8988T (cell line): ENCODE measurements around the gene CCDC158.
"Not testable (repeated sequence)": the region's sequence is repeated elsewhere in the genome, so short reads cannot be mapped to it uniquely, and the experiment has no call there.

Experiments used
- DNase-seq: peaks from one replicate; pipeline ENCODE4 v3.0.0; 2011

CCDC158 gene

GRCh38 chr4:76364763-76365162 lies 56.2 kb downstream of the CCDC158 start:
- no peak for DNase-seq

GRCh38 chr4:76363556-76364290 lies 57.2 kb downstream of the CCDC158 start:
- DNase-seq = no peak

DNA sequence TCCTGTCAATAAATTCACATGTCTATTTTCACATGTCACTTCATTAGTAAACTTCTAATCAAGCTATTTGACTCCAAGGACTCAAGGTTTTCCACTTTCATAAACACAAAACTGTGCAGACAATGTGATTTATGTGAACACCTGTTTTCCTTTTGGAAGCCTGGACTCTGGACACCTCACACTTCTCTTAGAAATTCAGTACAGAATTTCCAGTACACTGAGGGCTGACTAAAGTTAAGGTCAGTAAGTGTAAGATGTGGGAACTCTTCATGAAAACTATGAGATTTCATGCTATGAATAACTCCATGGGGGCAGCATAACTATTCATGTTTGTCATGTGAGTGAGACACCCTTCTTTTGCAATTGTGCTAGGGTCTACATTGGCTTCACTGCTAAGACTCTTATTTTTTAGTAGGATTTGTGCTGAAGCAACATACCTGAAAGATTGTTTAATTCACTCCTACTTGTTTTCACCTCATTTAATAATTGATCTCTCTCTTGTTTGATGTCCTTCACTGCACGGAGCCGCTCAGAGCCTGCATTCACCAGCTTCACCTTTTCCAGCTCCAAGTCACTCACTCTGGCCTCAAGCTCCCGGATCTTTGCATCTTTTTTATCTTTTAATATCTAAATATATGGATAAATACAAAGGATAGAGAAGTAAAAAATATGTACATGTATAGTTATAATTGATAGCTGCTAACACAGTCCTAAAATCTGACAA lies 59.1 kb downstream of the CCDC158 start:
- no peak for DNase-seq

- not testable (repeated sequence) for DNase-seq
Measured at GRCh38 chr4:76359881-76360466, 61.0 kb downstream of the CCDC158 start.

DNA sequence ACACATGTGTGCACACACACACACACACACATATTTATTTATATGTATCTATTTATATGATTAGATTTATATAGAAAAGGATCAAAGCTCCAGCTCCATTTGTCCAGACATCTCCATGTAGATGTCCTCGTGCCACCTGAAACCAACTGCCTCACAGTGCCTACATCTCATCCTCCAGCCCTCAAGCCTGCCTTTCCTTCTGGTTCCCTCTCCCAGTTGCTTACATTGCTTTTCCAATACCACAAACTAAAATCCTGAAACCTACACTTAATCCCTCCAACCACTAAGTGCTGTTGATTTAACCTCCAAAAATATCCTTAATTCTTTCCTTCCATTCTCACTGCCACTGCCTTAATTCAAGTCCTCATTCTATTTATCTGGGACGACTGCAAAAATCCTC lies 63.0 kb downstream of the CCDC158 start:
- DNase-seq = no peak

DNA sequence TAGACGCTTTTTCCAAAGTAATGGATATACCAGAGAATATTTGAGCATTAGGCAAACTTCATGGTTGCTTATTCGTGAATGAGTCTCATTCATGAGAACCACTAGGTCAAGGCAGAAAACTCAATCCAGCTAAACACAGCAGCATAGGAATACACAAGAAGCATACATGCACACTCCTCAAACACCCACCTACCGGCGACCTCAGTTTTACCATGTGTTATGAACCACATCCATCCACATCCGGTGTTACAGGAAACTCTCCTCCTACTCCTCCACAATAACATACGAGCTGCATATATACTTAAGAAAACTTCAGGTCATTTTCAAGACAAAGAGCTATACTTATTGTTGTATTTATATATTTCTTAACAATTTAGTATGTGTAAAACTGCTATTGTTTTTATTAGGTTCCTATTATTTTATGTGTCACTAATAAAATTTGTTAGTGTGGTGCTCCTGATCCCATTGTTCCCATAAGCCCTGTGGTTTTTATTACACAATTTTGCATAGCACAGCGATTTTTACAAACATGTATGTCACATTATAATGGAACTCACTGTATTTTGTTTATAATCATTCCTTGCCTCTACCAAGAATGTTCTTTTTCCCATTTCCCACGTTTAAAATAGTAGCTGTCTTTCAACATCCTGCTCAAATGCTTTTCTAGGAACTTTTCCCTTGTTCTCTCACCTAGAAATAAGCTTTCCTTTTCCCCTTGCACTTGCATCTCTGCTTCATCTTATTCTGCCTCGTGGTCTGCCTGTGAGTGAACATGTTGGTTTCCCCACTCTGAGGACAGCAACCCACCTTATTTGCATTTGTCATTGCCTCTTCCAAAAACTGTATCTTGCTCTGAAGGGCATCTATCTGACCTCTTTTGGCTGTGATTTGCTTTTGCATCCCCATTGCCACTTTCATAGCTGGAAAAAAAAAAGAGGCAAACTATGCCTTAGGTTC lies 66.1 kb downstream of the CCDC158 start:
- no peak for DNase-seq

DNA sequence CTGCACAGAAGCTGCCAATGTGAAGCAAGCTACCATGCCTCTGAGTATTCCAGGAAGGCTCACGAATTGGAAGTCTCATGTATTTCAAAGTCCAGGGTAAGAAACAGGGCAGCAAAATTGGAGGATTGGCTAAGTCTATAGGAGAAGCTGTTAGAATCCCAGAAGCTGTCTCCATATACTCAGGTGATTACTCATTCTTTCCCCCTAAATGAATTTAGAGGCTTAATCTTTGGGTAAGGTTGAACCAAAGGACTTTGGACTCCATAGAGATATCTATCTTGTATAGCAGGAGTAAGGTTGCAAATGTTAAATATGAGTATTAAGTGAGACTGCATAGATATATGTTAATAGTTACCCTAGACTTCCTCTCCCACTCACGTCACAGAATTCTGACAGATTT lies 78.1 kb downstream of the CCDC158 start:
- no peak for DNase-seq

DNA sequence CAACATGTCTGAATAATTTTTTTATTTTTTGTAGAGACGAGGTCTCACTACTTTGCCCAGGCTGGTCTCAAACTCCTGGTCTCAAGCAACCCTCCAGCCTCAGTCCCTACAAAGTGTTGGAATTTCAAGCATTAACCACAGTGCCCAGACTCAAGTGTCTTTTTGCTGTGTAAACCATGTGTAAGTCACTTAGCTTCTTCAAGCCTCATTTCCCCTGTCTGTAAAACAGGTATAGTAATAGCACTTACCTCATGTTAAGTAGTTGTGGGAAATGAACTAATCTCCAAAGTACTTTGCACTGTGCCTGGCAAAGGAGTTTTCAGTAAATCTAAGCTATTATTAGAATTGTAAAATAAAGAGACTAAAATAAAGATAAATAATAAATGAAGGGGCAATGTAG lies 78.8 kb downstream of the CCDC158 start:
- DNase-seq = no peak

DNA sequence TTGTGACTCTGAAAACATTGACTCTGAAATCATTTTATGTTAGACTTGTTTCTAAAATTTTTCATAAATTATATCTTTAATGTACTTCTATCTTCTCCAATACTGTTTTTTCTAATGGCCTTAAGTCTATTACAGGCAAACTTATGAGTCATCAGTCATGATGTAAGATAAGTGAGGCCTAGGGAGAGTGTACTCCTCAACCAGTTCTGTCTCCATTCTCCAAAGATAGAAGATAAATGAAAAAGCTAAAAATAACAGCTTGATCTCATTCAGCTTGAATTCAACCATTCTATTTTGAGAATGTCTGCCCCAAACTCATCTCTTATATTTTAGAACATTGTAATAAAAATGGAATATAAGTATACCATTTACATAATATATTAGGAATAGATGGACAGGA lies 79.9 kb downstream of the CCDC158 start:
- no peak for DNase-seq

DNA sequence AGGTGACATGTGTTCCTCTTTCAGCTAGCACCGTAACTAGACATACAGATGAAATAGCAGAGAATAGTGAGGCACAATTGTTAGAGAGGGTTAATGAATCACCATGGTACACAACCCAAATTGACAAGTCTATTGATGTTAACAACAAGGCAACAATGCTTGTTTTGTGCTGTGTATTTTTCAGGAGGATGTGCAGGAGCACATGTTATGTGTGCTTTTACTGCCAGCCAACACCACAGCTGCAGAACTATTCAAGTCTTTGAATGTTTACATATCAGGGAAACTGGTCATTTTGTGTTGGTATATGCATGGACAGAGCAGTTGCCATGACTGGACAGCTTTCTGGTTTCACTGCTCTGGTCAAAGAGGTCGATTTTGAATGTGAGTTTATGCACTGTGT lies 81.6 kb downstream of the CCDC158 start:
- no peak for DNase-seq

- no peak for DNase-seq
Measured at GRCh38 chr4:76334885-76335284, 86.1 kb downstream of the CCDC158 start.

DNA sequence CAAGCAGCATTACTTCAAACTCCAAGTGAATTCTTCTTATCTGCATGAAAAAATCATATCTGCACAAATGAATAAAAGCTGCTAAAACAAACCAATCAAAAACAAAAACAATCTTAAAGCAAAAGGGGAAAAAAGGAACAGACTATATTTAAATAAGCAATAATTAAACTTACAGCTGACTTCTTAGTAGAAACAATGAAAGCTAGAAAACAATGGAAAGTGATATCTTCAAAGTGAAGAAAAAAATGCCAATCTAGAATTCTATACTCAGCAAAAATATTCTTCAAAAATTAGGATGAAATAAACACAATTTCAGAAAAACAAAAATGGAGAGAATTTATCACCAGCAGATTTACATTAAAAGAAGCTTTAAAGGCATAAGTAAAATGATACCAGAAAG lies 94.4 kb downstream of the CCDC158 start:
- no peak for DNase-seq

DNA sequence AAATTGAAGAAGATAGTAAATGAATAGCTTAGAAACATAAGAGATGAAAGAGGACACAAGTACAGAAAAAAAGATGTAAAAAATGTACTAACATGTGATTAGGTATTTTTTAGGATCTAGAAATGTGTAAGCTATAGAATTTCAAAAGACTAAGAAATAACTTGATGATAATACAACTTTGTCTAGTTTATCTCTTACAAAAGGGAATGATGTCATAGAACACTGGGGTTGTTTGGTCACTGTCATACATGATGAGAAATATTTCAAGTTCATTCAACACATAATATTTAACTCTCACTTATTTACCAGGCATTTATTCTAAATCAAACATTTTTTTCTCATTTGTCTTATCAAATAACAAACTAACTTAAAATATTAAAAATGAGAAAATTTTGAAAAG lies 95.9 kb downstream of the CCDC158 start:
- no peak for DNase-seq

- DNase-seq = no peak
Measured at GRCh38 chr4:76322236-76322635, 98.7 kb downstream of the CCDC158 start.

DNA sequence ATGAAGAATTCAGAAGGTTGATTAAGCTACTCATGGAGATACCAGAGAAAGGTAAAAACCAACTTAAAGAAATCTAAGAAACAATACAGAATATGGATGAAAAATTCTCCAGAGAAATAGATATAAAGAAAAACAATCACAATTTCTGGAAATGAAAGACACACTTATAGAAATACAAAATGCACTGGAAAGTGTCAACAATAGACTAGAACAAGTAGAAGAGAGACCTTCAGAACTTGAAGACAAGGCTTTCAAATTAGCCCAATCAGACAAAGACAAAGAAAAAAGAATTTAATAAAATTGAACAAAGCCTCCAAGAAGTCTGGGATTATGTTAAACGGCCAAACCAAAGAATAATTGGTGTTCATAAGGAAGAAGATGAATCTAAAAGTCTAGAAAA lies 104.8 kb downstream of the CCDC158 start:
- DNase-seq = no peak

GRCh38 chr4:76315267-76315918 lies 105.5 kb downstream of the CCDC158 start:
- DNase-seq = no peak

GRCh38 chr4:76313547-76313946 lies 107.4 kb downstream of the CCDC158 start:
- DNase-seq = no peak

GRCh38 chr4:76312457-76312856 lies 108.5 kb downstream of the CCDC158 start:
- no peak for DNase-seq

- DNase-seq = no peak
Measured at GRCh38 chr4:76311896-76312331, 109.0 kb downstream of the CCDC158 start.

DNA sequence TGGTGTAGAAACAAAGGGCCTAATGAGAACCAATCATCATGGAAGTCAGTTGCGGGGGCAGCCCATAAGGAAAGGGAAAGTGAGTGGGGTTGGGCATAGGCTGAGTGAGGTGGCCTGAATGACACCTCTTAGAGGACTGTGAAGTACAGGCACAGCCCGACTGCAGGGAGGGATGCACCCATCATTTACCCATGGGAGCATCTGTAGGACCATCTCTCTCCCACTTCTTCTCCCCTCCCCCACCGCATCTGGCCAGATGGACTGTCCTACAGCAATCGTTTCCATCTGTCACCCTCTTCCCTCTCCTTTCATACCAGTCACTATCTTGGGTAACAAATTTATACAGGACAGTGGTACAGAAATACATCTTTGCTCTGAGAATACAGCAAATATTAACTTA lies 110.3 kb downstream of the CCDC158 start:
- DNase-seq = no peak

DNA sequence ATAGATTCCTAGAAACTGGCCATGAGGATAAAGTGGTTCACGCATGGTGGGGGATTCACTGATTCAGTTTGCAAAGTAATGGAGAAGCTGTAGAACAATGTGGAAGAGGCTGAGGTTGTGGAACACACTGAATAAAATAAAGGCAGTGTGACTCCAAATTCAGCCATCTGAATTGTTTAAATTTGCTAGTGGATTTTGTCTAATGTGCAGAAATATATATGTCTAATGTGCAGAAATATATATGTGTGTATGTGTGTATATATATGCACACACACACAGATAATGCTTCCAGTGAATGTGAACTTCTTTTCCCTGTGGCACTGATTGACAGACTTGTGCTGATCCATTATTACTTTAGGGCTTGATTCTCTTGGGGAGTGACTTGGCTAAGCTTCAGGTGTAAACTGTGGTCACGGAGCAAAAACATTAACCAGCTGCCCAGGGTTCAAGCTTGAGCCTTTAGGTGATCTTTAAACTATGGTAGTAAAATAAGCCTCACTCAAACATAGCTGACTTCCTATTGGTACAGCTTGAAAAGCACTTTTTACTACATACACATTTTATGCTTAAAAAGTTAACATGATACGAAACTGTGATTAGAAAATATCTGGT lies 110.9 kb downstream of the CCDC158 start:
- no peak for DNase-seq

GRCh38 chr4:76308548-76308947 lies 112.4 kb downstream of the CCDC158 start:
- DNase-seq = no peak
